Left hindlimb (tissue), 1 donor: Measurements from ENCODE around the gene KIF7.
"Not testable (repeated sequence)": the region's sequence is repeated elsewhere in the genome, so short reads cannot be mapped to it uniquely, and the experiment has no call there.

ENCODE experiments used
- DNase-seq: peaks from one replicate; pipeline ENCODE4 v3.0.0-alpha.2; 2018

Gene KIF7

DNA sequence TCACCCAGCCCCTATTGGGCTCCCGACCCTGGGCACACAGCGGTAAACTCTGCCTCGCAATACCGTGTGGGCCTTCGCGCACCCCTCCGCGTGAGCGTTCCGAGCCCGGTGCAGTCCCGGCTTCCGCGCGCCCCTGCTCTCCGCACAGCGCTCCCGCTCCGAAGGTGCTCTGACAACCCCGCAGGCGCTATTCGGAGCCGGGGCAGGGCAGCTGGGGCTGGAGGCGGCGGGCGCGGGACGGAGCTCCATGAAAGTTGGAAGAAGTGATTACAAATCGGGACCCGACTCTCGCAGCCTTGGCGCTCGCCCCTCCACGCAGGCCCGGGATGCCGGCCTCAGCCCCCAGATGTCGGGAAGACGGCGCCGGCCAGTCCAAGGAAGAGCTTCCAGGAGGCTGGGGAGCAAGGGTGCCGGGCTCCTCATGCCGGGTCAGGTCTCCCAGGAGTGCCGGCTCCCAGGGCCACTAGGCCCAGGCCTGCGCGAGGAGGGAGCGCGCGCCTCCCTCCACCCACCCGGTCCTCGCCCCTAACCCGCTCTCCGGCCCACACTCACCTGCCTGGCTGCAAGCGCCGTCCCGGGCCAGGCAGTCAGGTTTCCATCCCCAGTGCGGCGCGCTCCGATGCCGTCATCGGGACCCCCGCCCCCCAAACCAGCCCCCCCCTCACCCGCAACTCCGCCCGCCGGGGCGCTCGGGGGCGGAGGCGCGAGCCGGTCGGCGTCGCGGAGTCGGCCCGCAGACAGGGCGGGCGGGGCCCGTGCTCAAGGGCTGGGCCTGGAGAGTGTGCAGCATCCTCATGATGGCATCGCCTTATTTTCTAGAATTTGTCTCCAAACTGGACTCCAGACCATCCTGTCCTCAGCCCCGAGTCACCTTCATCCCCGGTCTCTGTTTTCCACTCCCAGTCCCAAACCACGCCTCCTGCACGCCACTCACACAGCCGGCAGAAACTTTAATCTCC, at the start of gene KIF7:
Gene KIF7, minus strand, starts transcription at position 621 of the 959 bp plus-strand sequence. CDS start 2,537 bp downstream, outside the sequence.
- DNase-seq = peak; percentile 88

- no peak for DNase-seq
Observed at GRCh38 chr15:89704411-89704810, 49.1 kb upstream of the KIF7 start.

- DNase-seq = no peak
Observed at GRCh38 chr15:89695198-89695597, 39.9 kb upstream of the KIF7 start.

GRCh38 chr15:89693696-89694095, 38.4 kb upstream of the KIF7 start:
- DNase-seq = no peak

DNA sequence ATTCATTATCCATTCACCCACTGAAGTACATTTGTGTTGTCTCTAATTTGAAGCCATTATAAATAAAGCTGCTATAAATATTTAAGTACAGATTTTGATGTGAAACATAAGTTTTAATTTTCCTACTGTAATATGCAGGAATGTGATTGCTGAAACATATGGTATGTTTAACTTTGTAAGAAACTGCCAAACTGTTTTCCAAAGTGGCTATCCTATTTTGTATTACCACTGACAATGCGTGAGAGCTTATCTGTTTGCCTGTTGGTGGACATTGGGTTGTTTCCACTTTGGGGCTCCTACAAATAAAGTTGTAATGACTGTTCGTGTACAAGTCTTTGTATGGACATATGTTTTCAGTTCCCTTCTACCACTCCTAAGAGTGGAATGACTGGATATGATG, 37.8 kb upstream of the KIF7 start:
- no peak for DNase-seq

- peak; percentile 77 for DNase-seq
Observed at GRCh38 chr15:89690276-89691218, 35.3 kb upstream of the KIF7 start, which contains the start of the genes PEX11A and WDR93. Gene PEX11A (minus strand): TSS chr15:89690754. CDS start chr15:89690632, 122 bp downstream. Gene WDR93 (plus strand): TSS chr15:89690811. CDS start chr15:89701747, 10,936 bp downstream.

GRCh38 chr15:89689930-89690275, 34.6 kb upstream of the KIF7 start:
- DNase-seq = not testable (repeated sequence)

GRCh38 chr15:89686522-89686921, 31.3 kb upstream of the KIF7 start:
- DNase-seq = no peak

- DNase-seq = no peak
Observed at GRCh38 chr15:89685995-89686394, 30.7 kb upstream of the KIF7 start.

GRCh38 chr15:89681146-89681545, 25.9 kb upstream of the KIF7 start:
- no peak for DNase-seq

GRCh38 chr15:89680282-89680873, 25.1 kb upstream of the KIF7 start:
- DNase-seq = no peak

DNA sequence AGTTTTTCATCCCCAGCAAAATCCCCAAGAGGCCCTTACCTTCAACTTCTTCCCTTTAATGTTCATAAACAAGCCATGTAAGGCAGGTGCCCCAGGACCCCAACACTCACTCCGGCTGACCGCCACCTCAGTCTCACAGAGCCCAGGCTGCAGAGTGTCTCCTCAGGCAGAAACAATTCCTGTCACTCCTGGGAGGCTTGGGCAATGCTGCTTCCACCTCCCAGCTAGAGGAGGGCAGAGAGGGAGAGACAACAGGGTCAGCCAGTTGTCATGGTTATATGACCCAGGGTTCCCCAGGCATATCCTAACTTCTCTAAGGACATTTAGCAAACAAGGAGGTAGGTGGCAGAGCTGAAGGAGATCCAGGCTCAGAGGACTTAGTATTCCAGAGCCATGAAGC, 23.9 kb upstream of the KIF7 start, which contains the start of gene PLIN1:
Gene PLIN1, minus strand, starts transcription at position 156 of the 400 bp plus-strand sequence. CDS start 1,878 bp downstream, outside the sequence.
- DNase-seq = no peak

- DNase-seq = no peak
Observed at GRCh38 chr15:89677381-89677780, 22.1 kb upstream of the KIF7 start.

DNA sequence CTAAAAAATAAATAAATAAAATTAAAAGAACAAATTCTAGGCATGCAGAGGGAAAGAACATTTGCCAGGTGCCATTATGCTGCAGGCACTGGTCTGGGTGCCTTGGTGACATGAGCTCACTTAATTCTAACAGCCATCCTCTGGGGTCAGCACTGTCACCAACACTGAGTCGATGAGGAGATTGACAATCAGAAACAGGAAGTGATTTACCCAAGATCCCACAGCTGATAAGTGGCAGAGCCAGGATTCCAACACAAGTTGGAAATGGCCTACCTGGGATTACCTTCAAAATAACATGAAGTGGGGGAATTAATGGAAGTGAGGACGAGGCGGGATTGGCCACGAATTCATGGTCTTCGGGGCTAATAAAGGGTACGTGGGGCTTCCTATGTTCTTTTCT, 20.3 kb upstream of the KIF7 start:
- no peak for DNase-seq

GRCh38 chr15:89674526-89674925, 19.3 kb upstream of the KIF7 start:
- no peak for DNase-seq

DNA sequence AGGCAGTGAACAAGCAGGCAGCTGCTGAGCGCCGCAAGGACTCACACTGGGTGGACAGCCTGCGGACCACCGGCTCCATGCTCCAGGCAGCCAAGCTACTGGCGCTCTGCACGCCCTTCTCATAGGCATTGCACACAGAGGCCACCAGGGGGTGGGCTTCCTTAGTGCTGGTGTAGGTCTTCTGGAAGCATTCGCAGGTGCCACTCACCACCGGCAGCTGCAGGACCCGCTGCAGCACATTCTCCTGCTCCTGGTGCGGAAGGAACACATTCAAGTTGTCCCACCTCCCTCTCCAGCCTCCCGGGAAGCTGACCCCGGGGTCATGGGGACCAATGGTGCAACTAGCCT, 17.9 kb upstream of the KIF7 start:
- DNase-seq = no peak

- DNase-seq = no peak
Observed at GRCh38 chr15:89672221-89673164, 17.2 kb upstream of the KIF7 start.

DNA sequence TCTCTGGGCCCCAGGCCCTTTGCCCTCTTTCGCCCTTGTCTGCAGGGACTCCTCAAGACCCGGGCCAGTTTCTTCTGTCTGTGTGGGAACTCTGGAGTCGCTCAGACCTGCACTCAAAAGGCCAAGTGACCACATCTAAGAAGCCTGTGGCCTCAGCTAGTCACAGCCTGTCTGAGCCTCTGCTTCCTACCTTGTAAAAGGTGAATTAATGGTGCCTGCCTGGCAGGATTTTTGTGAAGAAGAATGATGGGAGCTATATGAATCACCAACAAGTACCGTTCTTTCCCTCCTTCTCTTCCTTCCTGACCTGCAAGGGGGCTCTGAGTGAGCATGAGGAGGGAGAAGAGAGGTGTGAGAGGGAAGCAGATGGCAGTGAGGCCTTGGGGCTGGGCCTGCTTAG, 16.4 kb upstream of the KIF7 start:
- no peak for DNase-seq

DNA sequence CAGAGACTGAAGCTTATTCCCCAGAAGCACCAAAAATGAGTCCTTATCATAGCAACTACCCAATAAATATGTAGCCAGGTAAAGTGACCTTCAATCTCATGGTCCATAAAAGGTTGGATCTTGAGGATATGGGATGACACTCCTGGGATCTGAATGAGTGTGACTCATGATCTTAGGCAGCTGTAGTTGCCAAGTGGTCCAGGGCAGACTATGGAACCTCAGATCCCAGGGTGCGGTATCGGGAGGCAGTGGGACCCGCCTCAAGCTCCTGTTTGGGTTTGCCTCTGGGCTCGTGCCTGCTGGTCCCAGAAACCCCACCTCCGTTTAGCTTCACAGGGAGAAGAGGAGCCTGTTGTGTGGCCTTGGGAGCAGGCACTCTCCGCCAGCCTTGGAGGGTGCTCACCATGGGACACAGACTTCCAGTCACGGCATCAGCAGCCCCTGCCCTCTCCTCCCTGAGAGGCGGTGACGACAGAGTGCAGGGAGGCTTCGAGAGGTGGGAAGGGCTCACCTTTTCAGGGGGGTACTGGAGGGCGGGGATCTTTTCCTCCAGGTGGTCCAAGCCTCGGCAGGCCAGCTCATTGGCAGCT, 15.8 kb upstream of the KIF7 start:
- no peak for DNase-seq

- DNase-seq = no peak
Observed at GRCh38 chr15:89669941-89670340, 14.7 kb upstream of the KIF7 start.

DNA sequence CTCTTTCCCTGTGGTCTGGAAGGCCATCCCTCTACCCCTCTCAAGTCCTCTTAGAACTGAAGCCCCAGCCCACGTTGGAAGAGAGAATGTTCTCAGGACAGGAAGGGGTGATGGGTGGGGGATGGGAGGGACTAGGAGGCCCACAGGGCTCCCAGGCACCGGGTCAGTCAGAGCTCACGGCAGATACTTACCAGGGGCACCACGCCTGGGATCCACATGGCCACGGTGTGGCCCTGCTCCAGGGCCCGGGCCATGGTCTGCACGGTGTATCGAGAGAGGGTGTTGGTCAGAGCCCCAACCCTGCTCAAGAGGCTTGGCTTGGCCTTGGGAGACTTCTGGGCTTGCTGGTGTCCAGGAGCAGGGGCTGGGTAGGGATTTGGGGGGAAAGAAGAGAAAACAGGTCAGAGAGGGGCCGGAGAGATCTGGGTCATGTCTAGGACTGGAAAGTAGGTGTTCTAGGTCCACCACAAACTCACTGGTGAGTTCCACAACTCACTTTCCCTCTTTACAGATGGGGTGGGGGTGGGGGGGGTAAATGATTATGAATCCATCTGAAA, 14.1 kb upstream of the KIF7 start:
- no peak for DNase-seq
